Ascending aorta (tissue), 2 donors: ENCODE data around the gene PNO1. TPM values are rescaled to one million over a fixed set of nuclear protein-coding genes. Genes with fewer than 3 reads are reported as not detected.
A peak's percentile ranks its signal among the peaks of the same experiment; 100 is the strongest.

ENCODE experiments used
- DNase-seq, 2 donors: peaks; one replicate each; pipeline ENCODE4 v3.0.0-alpha.2; 2019; ENCODE audit warnings: low spot score in 2 of 2
- H3K27ac ChIP-seq, 2 donors: fragments of 200-600 bp; sonication (generic); one replicate each; pipeline ENCODE4 v1.5.1; 2016 to 2017; ENCODE audit warnings: mild to moderate bottlenecking in 1 of 2
- H3K27me3 ChIP-seq: fragments of 200-600 bp; sonication (generic); one replicate; pipeline ENCODE4 v1.5.1; 2017
- H3K36me3 ChIP-seq, 2 donors: fragments of 200-600 bp; sonication (generic); one replicate each; pipeline ENCODE4 v1.5.1; 2016
- H3K4me1 ChIP-seq, 2 donors: fragments of 200-600 bp; sonication (generic); one replicate each; pipeline ENCODE4 v1.5.1; 2016 to 2017; ENCODE audit warnings: mild to moderate bottlenecking in 1 of 2
- H3K4me3 ChIP-seq, 2 donors: fragments of 200-600 bp; sonication (generic); one replicate each; pipeline ENCODE4 v1.5.1; 2016 to 2017; ENCODE audit warnings: mild to moderate bottlenecking in 1 of 2
- H3K9me3 ChIP-seq, 2 donors: fragments of 200-600 bp; sonication (generic); one replicate each; pipeline ENCODE4 v1.5.1; 2016
- CTCF ChIP-seq, 3 experiments: fragments of 200-600 bp in 2 of 3; fragments of 450-650 bp in 1 of 3; sonication (generic) in 2 of 3; IDR thresholded peaks; one replicate each; pipeline ENCODE4 v1.5.1; 2016 to 2019; ENCODE audit warnings: antibody characterized with exemption in 3 of 3, mild to moderate bottlenecking in 1 of 3, moderate library complexity in 1 of 3
- intact Hi-C: fragments of 100-400 bp; cut with DNase I; formaldehyde crosslinking; loops from one replicate; pipeline ENCODE4 v1.15.1; 2023
- total RNA-seq: library from RNA; depleted of rRNA; stranded (reverse); fragments of >200 nt; gene quantifications from one replicate; pipeline ENCODE4 v1.1.0, GENCODE V29; 2016

Gene PNO1
- total RNA-seq, 1 donor from 2014 or later, result 5.4 TPM

- no peaks in the 10 kb centered on the region for H3K27me3 ChIP-seq
- no peaks in the 10 kb centered on the region for H3K9me3 ChIP-seq
- H3K4me1 ChIP-seq, result no peaks in the 10 kb centered on the region
- TF ChIP-seq CTCF (IDR thresholded peaks at IDR 0.05), result no peak
- DNase-seq, result no peak
- H3K36me3 ChIP-seq, result peaks cover 3 to 13% of the 10 kb centered on the region in 2 donors
- intact Hi-C loops, result no loop called here
- H3K27ac ChIP-seq, result no peak overlapping the region
- H3K4me3 ChIP-seq, result no peak overlapping the region
Measured at GRCh38 chr2:68141875-68142274, 15.8 kb upstream of the PNO1 start.

GRCh38 chr2:68151037-68151436, 6.7 kb upstream of the PNO1 start:
- Histone ChIP-seq H3K36me3 (no peaks in the 10 kb centered on the region), H3K9me3 (no peaks in the 10 kb centered on the region), H3K27me3 (no peaks in the 10 kb centered on the region), H3K27ac (no peak overlapping the region), H3K4me1 (peaks cover 0 to 5% of the 10 kb centered on the region in 2 donors), H3K4me3 (no peak overlapping the region)
- TF ChIP-seq CTCF (IDR thresholded peaks at IDR 0.05), result no peak
- intact Hi-C loops, result no loop called here
- DNase-seq, result no peak

GRCh38 chr2:68152681-68153347, 4.9 kb upstream of the PNO1 start:
- no peak for TF ChIP-seq CTCF (IDR thresholded peaks at IDR 0.05)
- intact Hi-C loops, result no loop called here
- Histone ChIP-seq H3K4me3 (no peak overlapping the region), H3K36me3 (no peaks in the 10 kb centered on the region), H3K27me3 (no peaks in the 10 kb centered on the region), H3K4me1 (peaks cover 0 to 10% of the 10 kb centered on the region in 2 donors), H3K27ac (no peak overlapping the region), H3K9me3 (no peaks in the 10 kb centered on the region)
- DNase-seq, result no peak

- Histone ChIP-seq H3K27ac (no peak overlapping the region), H3K4me1 (peaks cover 4 to 17% of the 10 kb centered on the region in 2 donors), H3K27me3 (no peaks in the 10 kb centered on the region), H3K36me3 (no peaks in the 10 kb centered on the region), H3K4me3 (no peak overlapping the region), H3K9me3 (no peaks in the 10 kb centered on the region)
- DNase-seq, result no peak
- intact Hi-C loops, result loop anchor here (5.0 kb wide), 1 partner anchor 1487 kb away; the partner anchor contains the start of gene AAK1
- TF ChIP-seq CTCF (IDR thresholded peaks at IDR 0.05), result no peak
Measured at GRCh38 chr2:68155618-68156017, 2.1 kb upstream of the PNO1 start.

- H3K27ac ChIP-seq, result peak overlapping the region; percentile 82 to 83
Measured at GRCh38 chr2:68156419-68156818, 1.3 kb upstream of the PNO1 start.

More at GRCh38 chr2:68156419-68156818, 1.3 kb upstream of the PNO1 start:
- intact Hi-C loops, result loop anchor here (5.0 kb wide), 1 partner anchor 1486 kb away; the partner anchor contains the start of gene AAK1
- no peak for TF ChIP-seq CTCF (IDR thresholded peaks at IDR 0.05)
- no peak for DNase-seq
- Histone ChIP-seq H3K4me3 (peak overlapping the region; percentile 72 to 91), H3K36me3 (peaks cover 0 to 1% of the 10 kb centered on the region in 2 donors), H3K9me3 (no peaks in the 10 kb centered on the region), H3K27me3 (no peaks in the 10 kb centered on the region), H3K4me1 (peaks cover 4 to 17% of the 10 kb centered on the region in 2 donors)
